Measurements from ENCODE around the gene ADK. TPM values are rescaled to one million over a fixed set of nuclear protein-coding genes. Genes with fewer than 3 reads are reported as not detected.

ADK gene
- total RNA-seq, 1 experiment from 2014 or later: 66.6 TPM

GRCh38 chr10:74530981-74531380 lies 380.0 kb downstream of the ADK start:
- Mint-ChIP-seq H3K4me1 (ENCODE audit: low read depth, unreplicated experiment) (no peaks in the 10 kb centered on the region), H3K4me3 (ENCODE audit: low read depth, unreplicated experiment) (no peak overlapping the region), H3K27ac (ENCODE audit: unreplicated experiment) (no peak overlapping the region), H3K36me3 (ENCODE audit: insufficient read depth, unreplicated experiment) (peaks cover 4% of the 10 kb centered on the region), H3K9me3 (ENCODE audit: low read depth, unreplicated experiment) (no peaks in the 10 kb centered on the region), H3K27me3 (ENCODE audit: unreplicated experiment) (no peaks in the 10 kb centered on the region)
- TF ChIP-seq CTCF (IDR thresholded peaks at IDR 0.05; ENCODE audit: unreplicated experiment): no peak
- no peak for DNase-seq
- CTCF ChIA-PET: interaction anchor here (0.8 kb wide), 1 partner anchor 28 kb away, joined by 5 read pairs; no protein-coding TSS in a partner anchor
- BruUV-seq (replicated peaks): no TSS peak
- intact Hi-C loops (cut with micrococcal nuclease; ENCODE audit: unreplicated experiment): no loop called here

- Mint-ChIP-seq H3K36me3 (ENCODE audit: insufficient read depth, unreplicated experiment) (no peaks in the 10 kb centered on the region), H3K27me3 (ENCODE audit: unreplicated experiment) (no peaks in the 10 kb centered on the region), H3K4me1 (ENCODE audit: low read depth, unreplicated experiment) (peaks cover 18% of the 10 kb centered on the region), H3K27ac (ENCODE audit: unreplicated experiment) (no peak overlapping the region), H3K4me3 (ENCODE audit: low read depth, unreplicated experiment) (no peak overlapping the region), H3K9me3 (ENCODE audit: low read depth, unreplicated experiment) (no peaks in the 10 kb centered on the region)
- CTCF ChIA-PET: no interaction called here
- BruUV-seq (replicated peaks): no TSS peak
- no peak for DNase-seq
- intact Hi-C loops (cut with micrococcal nuclease; ENCODE audit: unreplicated experiment): no loop called here
- TF ChIP-seq CTCF (IDR thresholded peaks at IDR 0.05; ENCODE audit: unreplicated experiment): no peak
These were observed 388.3 kb downstream of the ADK start for GRCh38 chr10:74539317-74539716.

GRCh38 chr10:74541375-74541774 lies 390.4 kb downstream of the ADK start:
- no peak overlapping the region for H3K27ac Mint-ChIP-seq (ENCODE audit: unreplicated experiment)
- TF ChIP-seq CTCF (IDR thresholded peaks at IDR 0.05; ENCODE audit: unreplicated experiment): no peak
- CTCF ChIA-PET: no interaction called here

GRCh38 chr10:74542077-74542476 lies 391.1 kb downstream of the ADK start:
- CTCF ChIA-PET: no interaction called here
- Mint-ChIP-seq H3K4me1 (ENCODE audit: low read depth, unreplicated experiment) (peaks cover 9% of the 10 kb centered on the region), H3K36me3 (ENCODE audit: insufficient read depth, unreplicated experiment) (no peaks in the 10 kb centered on the region), H3K9me3 (ENCODE audit: low read depth, unreplicated experiment) (no peaks in the 10 kb centered on the region), H3K4me3 (ENCODE audit: low read depth, unreplicated experiment) (no peak overlapping the region), H3K27me3 (ENCODE audit: unreplicated experiment) (no peaks in the 10 kb centered on the region), H3K27ac (ENCODE audit: unreplicated experiment) (no peak overlapping the region)
- no TSS peak for BruUV-seq (replicated peaks)
- no peak for TF ChIP-seq CTCF (IDR thresholded peaks at IDR 0.05; ENCODE audit: unreplicated experiment)
- intact Hi-C loops (cut with micrococcal nuclease; ENCODE audit: unreplicated experiment): no loop called here
- DNase-seq: no peak

More at GRCh38 chr10:74541375-74541774, 390.4 kb downstream of the ADK start:
- BruUV-seq (replicated peaks): no TSS peak
- Mint-ChIP-seq H3K4me3 (ENCODE audit: low read depth, unreplicated experiment) (no peak overlapping the region), H3K9me3 (ENCODE audit: low read depth, unreplicated experiment) (no peaks in the 10 kb centered on the region), H3K36me3 (ENCODE audit: insufficient read depth, unreplicated experiment) (no peaks in the 10 kb centered on the region), H3K4me1 (ENCODE audit: low read depth, unreplicated experiment) (peaks cover 15% of the 10 kb centered on the region), H3K27me3 (ENCODE audit: unreplicated experiment) (no peaks in the 10 kb centered on the region)
- intact Hi-C loops (cut with micrococcal nuclease; ENCODE audit: unreplicated experiment): no loop called here
- no peak for DNase-seq
